GF-D8 (cell line): ENCODE results near the gene NEMP1.
"Not testable (repeated sequence)": the region's sequence is repeated elsewhere in the genome, so short reads cannot be mapped to it uniquely, and the experiment has no call there.

Experiments used
- DNase-seq: peaks from one replicate; lab custom pipeline; 2025; lab: John Stamatoyannopoulos, UW

NEMP1 gene

GRCh38 chr12:57091638-57092528 is 13.3 kb upstream of the NEMP1 start:
- DNase-seq, result no peak

GRCh38 chr12:57090924-57091637 is 12.5 kb upstream of the NEMP1 start:
- no peak for DNase-seq

GRCh38 chr12:57090490-57090889 is 11.9 kb upstream of the NEMP1 start:
- no peak for DNase-seq

- DNase-seq, result peak; percentile 31
These were observed 11.0 kb upstream of the NEMP1 start for GRCh38 chr12:57089271-57090245.

GRCh38 chr12:57088354-57089270 is 10.0 kb upstream of the NEMP1 start, which contains the start of gene NAB2:
TSS of gene NAB2 (plus strand) at chr12:57089114. CDS start at chr12:57089272, 158 bp downstream.
- DNase-seq, result peak; percentile 92

- peak; percentile 66 for DNase-seq
These were observed 9.2 kb upstream of the NEMP1 start for GRCh38 chr12:57087691-57088353.

GRCh38 chr12:57087010-57087690 is 8.6 kb upstream of the NEMP1 start:
- DNase-seq, result peak; percentile 43

GRCh38 chr12:57086493-57087009 is 8.0 kb upstream of the NEMP1 start:
- peak; percentile 25 for DNase-seq

- peak; percentile 59 for DNase-seq
These were observed 7.5 kb upstream of the NEMP1 start for GRCh38 chr12:57085999-57086492.

- DNase-seq, result no peak
These were observed 2.3 kb upstream of the NEMP1 start for GRCh38 chr12:57080855-57081254.

GRCh38 chr12:57079821-57080220 is 1.2 kb upstream of the NEMP1 start:
- DNase-seq, result no peak

GRCh38 chr12:57073566-57074450 is 4.8 kb downstream of the NEMP1 start:
- DNase-seq, result not testable (repeated sequence)

- no peak for DNase-seq
These were observed 5.9 kb downstream of the NEMP1 start for GRCh38 chr12:57072661-57073060.

- peak; percentile 85 for DNase-seq
These were observed 9.1 kb downstream of the NEMP1 start for GRCh38 chr12:57069523-57069922.

GRCh38 chr12:57066245-57066644 is 12.3 kb downstream of the NEMP1 start:
- DNase-seq, result no peak

GRCh38 chr12:57063991-57064685 is 14.5 kb downstream of the NEMP1 start:
- no peak for DNase-seq

- DNase-seq, result no peak
These were observed 20.1 kb downstream of the NEMP1 start for GRCh38 chr12:57058454-57058853.
